ENCODE data around the gene PLEKHM2. TPM values are rescaled to one million over a fixed set of nuclear protein-coding genes. Genes with fewer than 3 reads are reported as not detected.

PLEKHM2 gene
- total and polyA plus RNA-seq, 2 of the 8 experiments (the other 6 are each of a cell fraction or from before 2014, with no cell fraction given), result 38.3 to 47.6 TPM

GRCh38 chr1:15733726-15734226 lies 49.7 kb downstream of the PLEKHM2 start (continued):
- TF ChIP-seq CHD7 (IDR thresholded peaks at IDR 0.05; ENCODE audit: insufficient replicate concordance, low read length) (no peak), SIN3A (conservative IDR thresholded peaks at IDR 0.05 in 1 of 2, IDR thresholded peaks at IDR 0.05 in 1 of 2; ENCODE audit: low read depth in 1 of 2, low read length in 2 of 2) (no peak), ATF2 (IDR thresholded peaks at IDR 0.05; ENCODE audit: low read length) (no peak), CTBP2 (IDR thresholded peaks at IDR 0.05; ENCODE audit: borderline replicate concordance, insufficient read depth, insufficient read length, low read length) (no peak), CREB1 (IDR thresholded peaks at IDR 0.05) (no peak), RBBP5 (IDR thresholded peaks at IDR 0.05; ENCODE audit: borderline replicate concordance, low read depth, low read length) (no peak), SRF (IDR thresholded peaks at IDR 0.05; ENCODE audit: low read depth, low read length) (no peak), CBX8 (IDR thresholded peaks at IDR 0.05; ENCODE audit: borderline replicate concordance, low read depth, low read length) (no peak)

Measured in H1 (cell line).